NCI-H69 (cell line): ENCODE data around the gene ITM2A.

Experiments
- DNase-seq: peaks from one replicate; lab custom pipeline; 2025; lab: John Stamatoyannopoulos, UW

The ITM2A gene

DNA sequence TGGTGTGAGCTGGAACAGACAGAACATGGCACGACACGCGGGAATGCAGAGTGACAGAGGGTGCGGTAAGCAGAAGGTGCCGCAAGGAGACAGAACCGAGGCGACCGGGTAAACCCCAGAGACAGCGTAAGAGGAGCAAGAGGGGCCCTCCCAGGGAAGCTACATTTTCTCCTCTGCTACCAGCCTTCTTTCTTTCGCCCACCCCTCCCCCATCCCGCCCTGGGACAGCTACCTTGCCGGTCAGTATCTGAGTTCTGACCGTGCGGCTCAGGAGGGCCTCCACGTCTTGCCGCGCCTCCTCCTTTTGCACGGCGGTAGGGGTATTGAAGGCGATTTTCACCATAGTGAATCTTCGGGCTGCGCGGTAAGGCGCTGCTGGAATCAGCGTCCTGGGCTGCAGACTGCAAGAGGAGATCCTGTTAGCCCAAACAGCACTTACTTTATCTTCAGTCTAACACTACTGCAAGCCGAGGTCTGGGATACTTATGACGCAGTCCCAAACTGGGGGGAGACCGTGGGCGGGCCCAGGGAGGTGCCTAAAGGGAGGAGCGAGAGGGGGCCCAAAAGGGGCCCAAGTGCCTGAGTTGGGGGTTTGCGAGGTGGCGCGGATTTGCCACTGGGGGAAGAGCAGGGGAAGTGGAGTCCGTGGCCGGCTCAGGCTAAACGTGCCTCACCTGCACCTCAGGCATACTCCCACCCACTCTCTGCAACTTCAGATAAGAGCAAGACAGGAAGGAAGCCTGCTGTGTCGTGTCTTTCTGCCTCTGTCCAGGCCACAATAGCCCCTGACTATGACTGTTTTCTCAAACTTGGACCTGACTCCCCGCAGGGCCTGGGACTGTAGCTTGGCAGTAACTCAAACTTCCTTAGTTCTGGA is at the start of gene ITM2A:
Gene ITM2A, minus strand, starts transcription at position 462 of the 877 bp plus-strand sequence. Its CDS starts 119 bp downstream, at position 343.
- no peak for DNase-seq

DNA sequence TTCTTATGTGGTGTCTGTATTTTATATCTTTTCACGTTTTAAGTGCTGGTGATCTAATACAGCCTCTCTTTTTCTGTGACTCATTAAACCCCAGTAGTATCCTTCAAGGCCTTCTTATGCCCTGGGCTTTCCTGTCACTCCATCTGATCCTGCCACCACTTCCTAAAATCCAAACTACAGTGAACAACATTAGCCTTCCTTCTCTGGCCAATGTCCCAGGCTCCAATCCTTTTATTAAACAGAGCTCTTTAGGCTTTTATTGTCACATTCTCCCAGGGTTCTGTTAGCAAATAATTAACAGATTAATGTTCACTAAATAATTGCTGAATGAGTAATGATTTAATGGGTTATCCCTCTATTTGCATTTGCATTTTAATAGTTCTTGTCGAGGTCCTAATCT is 47.9 kb upstream of the ITM2A start:
- no peak for DNase-seq

GRCh38 chrX:79413963-79414362 is 46.8 kb upstream of the ITM2A start:
- no peak for DNase-seq

GRCh38 chrX:79412972-79413371 is 45.8 kb upstream of the ITM2A start:
- no peak for DNase-seq

GRCh38 chrX:79412166-79412565 is 45.0 kb upstream of the ITM2A start:
- DNase-seq: no peak

DNA sequence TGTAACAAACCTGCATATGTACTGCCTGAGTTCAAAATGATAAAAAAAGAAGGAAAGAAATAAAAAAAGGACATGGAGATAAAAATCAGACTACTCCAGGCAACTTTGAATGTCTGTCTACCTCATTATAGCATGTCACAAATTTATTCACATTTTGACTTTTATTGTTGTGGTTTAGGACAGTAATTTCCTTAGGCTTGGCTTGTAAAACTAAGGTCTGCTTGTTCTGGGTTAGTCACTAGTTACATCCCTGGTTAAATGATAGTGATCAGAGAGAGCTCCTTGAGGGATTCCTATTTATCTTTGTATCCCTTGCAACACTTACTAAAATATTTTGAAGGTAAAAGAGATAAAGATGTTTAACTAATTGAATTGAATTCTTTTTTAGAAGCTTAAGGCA is 42.5 kb upstream of the ITM2A start:
- DNase-seq: no peak

DNA sequence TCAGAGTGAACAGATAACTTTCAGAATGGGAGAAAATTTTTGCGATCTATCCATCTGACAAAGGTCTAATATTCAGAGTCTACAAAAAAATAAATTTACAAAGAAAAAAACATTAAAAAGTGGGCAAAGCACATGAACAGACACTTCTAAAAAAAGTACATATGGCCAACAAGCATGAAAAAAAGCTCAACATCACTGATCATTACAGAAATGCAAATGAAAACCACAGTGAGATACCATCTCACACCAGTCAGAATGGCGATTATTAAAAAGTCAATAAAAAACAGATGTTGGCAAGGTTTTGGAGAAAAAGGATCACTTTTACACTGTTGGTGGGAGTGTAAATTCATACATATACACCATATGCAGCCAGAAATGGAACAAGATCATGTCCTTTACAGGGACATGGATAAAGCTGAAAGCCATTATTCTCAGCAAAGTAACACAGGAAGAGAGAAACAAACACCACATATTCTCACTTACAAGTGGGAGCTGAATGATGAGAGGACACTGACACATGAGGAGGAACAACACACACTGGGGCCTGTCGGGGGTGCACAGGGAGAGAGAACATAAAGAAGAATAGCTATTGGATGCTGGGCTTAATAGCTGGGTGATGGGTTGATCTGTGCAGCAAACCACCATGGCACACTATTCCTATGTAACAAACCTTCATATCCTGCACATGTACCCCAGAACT is 41.6 kb upstream of the ITM2A start:
- DNase-seq: no peak

DNA sequence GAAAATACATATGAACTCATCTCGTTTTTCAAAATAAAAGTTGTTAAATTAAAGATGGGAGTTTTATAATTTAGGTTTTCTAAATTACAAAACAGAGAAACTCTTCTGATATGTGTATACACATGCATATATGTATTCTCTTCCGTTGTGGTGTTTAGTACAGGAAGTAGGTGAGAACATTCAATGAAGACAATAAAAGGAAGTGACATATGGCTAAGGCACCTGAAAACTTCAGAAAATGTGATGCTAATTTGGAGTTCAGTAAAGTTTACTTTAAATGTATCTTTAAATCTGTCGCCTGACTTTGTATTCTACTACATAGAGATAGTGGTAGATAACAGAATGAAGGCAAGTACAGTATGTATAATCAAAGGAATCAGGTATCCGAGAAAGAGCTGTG is 33.5 kb upstream of the ITM2A start:
- DNase-seq: no peak

GRCh38 chrX:79375340-79375739 is 8.2 kb upstream of the ITM2A start:
- DNase-seq: no peak

- DNase-seq: no peak
These were observed 4.5 kb upstream of the ITM2A start for GRCh38 chrX:79371640-79372039.

DNA sequence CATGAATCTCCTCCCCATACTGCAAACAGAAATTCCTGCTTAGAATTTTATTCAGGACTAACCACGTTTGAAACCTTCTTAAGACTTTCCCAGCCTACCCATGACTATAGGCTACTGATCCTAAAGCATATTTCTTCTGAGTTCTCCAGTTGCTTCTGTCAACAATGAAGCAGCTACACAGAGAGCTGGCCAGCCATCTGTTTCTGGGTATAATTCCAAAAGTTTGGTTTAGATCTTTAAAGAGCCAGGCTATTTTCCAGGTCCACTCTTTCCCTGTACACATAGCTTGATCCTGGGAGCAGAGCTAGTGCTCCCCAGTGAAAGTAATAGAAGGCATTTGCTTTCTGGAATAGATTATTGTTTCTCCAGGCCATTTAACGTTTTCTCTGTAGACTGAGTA is 4.0 kb upstream of the ITM2A start:
- no peak for DNase-seq

GRCh38 chrX:79369871-79370270 is 2.7 kb upstream of the ITM2A start:
- no peak for DNase-seq

DNA sequence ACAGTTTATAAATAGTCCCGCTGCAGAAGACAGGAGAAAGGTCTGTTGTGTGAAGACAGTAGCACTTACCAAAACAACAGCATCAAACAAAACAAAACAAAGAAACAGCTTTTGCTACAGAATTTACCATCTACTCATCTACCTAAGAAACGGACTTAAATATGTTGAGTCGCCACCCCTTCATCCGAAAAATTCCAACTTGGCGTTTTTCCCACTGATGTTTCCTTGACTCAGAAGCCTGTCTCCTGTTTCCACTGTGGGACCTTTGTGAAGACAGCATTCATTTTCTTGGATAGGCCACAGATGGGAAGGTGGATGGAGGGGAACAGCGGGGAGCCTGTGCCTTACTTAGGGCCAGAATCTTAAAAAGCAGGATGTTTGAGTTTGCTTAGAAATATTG is 1.3 kb upstream of the ITM2A start:
- no peak for DNase-seq

DNA sequence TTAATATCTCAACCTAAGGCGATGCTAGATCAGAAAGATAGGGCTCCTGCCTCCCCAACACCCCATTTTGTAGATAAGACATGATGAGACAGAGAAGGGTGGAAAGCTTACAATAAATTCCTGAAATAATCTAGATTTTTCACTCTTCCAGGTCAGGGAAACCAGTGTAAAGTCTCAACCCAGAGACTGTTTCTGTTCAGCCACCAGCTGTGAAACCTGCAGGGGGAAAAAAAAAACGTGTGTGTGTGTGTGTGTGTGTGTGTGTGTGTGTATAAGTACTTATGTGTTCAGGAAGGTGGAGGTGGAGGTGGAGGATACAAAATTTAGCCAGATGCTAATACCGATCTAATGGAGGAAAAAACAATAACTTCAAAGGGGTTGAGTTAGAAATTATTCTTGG is 773 bp upstream of the ITM2A start:
- no peak for DNase-seq

GRCh38 chrX:79366556-79366872 is 620 bp downstream of the ITM2A start:
- DNase-seq: no peak

GRCh38 chrX:79365591-79365990 is 1.5 kb downstream of the ITM2A start:
- DNase-seq: no peak

GRCh38 chrX:79364306-79364705 is 2.8 kb downstream of the ITM2A start:
- DNase-seq: no peak

DNA sequence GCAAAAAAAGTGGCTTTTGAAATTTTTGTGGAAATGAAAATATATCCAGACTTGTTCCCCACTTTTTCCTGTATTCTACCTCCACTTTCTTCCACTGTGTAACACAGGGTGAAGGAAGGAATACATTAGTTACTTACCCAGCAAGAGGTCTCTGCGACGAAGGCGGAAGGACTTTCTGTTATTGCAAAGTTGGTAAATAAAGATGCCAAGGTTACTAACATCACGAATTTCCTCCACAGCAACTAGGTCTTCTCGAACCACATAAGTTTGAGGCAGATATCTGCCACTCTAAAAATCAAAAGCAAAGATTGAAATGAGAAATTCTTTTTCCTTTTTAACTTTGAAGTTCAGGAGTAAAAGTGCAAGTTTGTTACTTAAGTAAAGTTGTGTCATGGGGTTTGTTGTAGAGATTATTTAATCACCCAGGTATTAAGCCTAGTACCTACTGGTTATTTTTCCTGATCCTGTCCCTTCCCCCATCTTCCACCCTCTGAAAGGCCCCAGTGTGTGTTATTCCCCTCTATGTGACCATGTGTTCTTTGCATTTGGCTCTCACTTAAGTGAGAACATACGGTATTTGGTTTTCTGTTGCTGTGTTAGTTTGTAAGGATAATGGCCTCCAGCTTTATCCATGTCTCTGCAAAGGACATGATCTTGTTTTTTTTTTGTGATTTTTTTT is 5.8 kb downstream of the ITM2A start:
- DNase-seq: no peak

DNA sequence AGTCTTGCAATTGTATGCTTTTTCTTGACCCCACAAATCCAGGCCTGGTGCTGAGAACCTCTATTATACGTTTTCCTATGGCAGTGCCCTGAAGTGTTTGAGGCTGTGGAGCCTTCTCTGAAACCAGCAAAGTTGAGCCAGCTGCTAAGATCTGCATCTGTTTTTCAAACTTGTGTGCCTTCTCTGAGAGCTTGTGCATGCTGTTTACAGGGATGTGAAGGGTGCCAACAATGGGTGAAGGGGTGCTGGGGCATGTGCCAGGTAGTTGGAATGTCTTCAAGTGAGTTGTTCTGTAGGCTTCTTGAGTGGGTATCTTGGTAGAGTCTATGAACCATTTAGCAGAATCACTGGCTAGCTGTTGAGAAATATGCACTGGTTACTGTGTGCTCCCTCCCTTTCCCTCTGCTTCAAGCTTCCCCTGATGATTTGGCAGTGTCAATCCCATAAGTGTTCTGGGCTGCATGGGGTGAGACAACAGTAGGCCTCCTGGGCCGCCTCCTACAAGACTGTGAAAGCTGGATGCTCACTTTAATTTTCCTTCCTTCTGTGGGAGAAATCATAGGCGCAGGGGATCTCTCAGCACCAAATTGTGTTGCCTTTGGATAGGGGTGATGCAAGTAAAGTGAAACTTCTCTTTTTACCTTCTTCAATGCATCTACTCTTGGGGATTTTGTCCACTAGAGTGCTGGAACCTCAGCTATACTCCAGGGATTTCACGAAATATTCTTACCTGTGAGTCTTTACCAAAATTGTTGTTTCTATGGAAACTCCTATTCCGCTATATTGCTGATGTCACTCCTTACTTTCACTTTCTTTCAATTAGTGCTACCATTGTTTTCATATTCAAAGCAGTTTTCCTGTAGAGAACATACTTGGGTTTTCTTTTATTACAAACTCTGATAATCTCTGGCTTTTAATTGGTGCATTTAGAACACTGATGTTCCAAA is 30.0 kb downstream of the ITM2A start:
- DNase-seq: no peak

DNA sequence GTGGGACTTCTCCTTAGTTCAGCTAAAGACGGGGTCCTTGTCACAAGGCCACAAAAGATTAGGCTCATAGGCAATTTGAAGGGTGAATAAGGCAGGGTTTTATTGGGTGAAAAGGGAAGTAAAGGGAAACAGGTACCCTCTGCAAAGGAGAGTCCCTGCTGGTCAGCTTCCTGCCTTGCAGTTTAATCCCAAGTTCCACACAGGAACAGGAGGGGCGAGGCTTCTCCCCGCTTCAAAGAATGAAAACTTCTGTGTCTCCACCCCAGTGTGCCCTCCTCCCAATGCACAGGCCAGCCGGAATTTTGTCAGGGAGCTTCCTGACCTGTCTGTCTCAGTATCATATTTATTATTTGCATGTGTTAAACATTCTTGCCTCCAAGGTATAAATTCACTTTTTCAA is 37.1 kb downstream of the ITM2A start:
- no peak for DNase-seq

DNA sequence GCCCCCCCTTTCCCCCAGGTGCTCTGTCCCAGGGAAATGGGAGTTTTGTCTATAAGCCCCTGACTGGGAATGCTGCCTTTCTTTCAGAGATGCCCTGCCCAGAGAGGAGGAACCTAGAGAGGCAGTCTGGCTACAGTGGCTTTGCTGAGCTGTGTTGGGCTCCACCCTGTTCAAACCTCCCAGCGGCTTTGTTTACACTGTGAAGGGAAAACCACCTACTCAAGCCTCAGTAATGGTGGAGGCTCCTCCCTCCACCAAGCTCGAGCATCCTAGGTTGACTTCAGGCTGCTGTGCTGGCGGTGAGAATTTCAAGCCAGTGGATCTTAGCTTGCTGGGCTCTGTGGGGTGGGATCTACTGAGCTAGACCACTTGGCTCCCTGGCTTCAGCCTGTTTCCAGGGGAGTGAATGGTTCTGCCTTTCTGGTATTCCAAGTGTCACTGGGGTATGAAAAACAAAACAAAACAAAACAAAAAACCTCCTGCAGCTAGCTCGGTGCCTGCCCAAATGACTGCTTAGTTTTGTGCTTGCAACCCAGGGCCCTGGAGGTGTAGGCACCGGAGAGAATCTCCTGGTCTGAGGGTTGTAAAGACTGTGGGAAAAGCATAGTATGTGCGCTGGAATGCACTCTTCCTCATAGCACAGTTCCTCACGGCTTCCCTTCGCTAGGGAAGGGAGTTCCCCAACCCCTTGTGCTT is 41.7 kb downstream of the ITM2A start:
- no peak for DNase-seq
